Gastroesophageal sphincter (tissue), 3 donors: Measurements from ENCODE around the gene KCNN3.

Experiments used
- CTCF ChIP-seq, 4 experiments: fragments of 200-600 bp in 2 of 4; fragments of 450-650 bp in 2 of 4; sonication (generic) in 1 of 4; IDR thresholded peaks; one replicate each; pipeline ENCODE4 v1.5.1; 2017 to 2019; ENCODE audit warnings: antibody characterized with exemption in 4 of 4, mild to moderate bottlenecking in 2 of 4, moderate library complexity in 2 of 4
- EP300 ChIP-seq: sonication (generic); formaldehyde crosslinking; IDR thresholded peaks from one replicate; pipeline ENCODE4 v1.6.1; 2017; ENCODE audit warnings: antibody characterized with exemption, mild to moderate bottlenecking
- POLR2A ChIP-seq, 2 donors: fragments of 450-650 bp; IDR thresholded peaks; one replicate each; pipeline ENCODE4 v1.6.1; 2017; ENCODE audit warnings: antibody characterized with exemption in 2 of 2, mild to moderate bottlenecking in 2 of 2, moderate library complexity in 1 of 2
- POLR2AphosphoS5 ChIP-seq: sonication (generic); formaldehyde crosslinking; IDR thresholded peaks from one replicate; pipeline ENCODE4 v1.6.1; 2017; ENCODE audit warnings: antibody characterized with exemption

GRCh38 chr1:154862907-154863306 lies 7.2 kb downstream of the KCNN3 start:
- no peak for TF ChIP-seq POLR2AphosphoS5
- TF ChIP-seq CTCF (IDR thresholded peaks at IDR 0.05) = no peak
- no peak for TF ChIP-seq POLR2A (IDR thresholded peaks at IDR 0.05)
- TF ChIP-seq EP300 = no peak
